Activated effector memory CD4-positive, alpha-beta T cell treated with anti-CD3 and anti-CD28 coated beads, Interleukin-2, amount 50 U/mL, for 16 hours (primary cell): Measurements from ENCODE around the gene FOXK1.
"Not testable (repeated sequence)": the region's sequence is repeated elsewhere in the genome, so short reads cannot be mapped to it uniquely, and the experiment has no call there.

Experiments used
- DNase-seq: peaks from one replicate; pipeline ENCODE4 v3.0.0-alpha.2; 2020

Gene FOXK1

DNA sequence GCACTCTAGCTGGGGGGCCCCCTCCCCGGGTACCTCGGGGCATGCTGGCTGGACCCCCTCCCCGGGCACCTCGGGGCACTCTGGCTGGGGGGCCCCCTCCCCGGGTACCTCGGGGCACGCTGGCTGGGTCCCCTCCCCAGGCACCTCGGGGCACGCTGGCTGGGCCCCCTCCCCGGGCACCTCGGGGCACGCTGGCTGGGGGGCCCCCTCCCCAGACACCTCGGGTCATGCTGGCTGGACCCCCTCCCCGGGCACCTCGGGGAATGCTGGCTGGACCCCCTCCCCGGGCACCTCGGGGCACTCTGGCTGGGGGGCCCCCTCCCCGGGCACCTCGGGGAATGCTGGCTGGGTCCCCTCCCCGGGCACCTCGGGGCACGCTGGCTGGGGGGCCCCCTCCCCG lies 120.5 kb downstream of the FOXK1 start:
- not testable (repeated sequence) for DNase-seq

DNA sequence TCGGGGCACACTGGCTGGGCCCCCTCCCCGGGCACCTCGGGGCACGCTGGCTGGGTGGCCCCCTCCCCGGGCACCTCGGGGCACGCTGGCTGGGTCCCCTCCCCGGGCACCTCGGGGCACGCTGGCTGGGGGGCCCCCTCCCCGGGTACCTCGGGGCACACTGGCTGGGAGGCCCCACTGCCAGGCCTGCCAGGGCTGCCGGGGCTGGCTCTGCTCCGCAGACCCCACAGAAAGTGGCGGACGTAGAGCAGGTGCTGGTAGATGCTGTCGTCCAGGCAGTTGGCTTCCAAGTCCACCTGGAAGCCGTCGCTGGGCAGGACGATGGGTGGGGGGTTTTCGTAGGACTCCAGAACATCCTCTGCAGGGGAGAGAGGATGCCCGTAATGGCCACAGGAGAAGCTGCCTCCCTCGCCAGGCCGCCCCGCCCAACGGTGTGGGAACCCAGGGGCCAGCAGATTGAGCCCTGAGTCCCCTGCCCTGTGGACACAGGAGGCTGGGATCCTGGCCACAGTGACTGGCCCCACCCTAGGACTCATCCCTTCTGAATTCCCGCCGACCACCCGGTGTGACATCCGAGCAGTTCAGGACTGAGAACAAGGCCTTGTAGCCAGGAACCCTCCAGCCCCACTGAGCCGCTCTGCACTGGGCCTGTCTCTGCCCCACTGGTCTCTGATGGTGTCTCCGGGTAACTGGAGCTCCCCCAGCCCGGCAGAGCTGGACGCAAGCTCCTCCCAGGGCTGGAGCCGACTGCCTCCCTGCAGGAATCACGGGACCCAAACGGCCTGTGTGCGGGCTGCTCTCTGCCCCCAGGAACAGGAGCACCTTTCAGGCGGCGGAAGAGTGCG lies 121.5 kb downstream of the FOXK1 start:
- no peak for DNase-seq

DNA sequence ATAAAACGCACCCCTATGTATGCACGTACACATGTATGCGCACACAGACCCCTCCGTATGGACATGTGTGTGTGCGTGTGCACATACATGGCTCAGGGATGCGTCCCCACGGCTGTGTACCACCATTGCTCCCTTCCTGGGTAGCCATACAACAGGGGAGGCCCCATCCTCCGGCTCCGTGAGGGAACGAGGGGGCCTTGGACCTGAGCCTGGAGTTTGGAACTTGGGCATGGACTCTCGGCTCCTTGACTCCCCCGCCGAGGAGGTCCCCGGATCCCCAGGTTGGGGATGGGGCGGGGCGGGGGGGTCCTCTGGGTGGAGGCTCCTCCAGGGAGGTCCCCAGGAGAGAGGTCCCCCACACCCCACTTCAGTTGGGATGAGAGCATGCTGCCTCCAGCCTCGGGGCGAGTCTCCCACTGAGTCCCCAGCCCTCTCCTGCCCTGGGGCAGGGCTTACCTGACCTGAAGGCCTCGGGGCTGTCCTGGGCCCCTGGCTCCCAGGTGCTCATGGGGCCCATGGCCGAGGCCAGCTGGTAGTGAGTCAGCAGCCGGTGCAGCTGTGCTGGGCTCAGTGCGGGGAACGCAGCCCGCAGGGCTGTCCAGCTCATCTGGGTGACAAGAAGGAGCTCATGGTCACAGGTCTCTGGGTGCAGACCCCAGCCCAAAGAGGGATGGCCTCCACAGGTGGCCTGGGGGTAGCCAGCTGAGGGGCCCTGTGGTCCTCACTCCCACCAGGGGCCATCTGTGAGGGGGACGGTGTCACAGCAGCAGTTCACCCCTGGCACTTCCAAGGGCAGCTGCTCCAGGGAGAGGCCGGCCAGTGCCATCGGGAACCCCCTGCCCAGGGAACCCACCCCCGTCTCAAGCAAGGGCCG lies 123.3 kb downstream of the FOXK1 start:
- no peak for DNase-seq

DNA sequence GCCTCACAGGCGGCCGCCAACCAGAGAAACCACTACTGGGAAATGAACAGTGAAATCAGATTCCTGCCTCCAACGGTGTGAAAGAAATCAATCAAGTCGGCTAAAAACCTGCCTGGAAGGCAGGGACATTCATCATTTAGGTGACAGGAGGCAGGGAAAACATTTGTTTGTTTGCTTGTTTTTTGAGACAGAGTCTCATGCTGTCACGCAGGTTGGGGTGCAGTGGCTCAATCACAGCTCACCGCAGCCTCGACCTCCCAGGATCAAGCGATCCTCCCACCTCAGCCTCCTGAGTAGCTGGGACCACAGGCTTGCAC lies 123.8 kb downstream of the FOXK1 start:
- DNase-seq: no peak

DNA sequence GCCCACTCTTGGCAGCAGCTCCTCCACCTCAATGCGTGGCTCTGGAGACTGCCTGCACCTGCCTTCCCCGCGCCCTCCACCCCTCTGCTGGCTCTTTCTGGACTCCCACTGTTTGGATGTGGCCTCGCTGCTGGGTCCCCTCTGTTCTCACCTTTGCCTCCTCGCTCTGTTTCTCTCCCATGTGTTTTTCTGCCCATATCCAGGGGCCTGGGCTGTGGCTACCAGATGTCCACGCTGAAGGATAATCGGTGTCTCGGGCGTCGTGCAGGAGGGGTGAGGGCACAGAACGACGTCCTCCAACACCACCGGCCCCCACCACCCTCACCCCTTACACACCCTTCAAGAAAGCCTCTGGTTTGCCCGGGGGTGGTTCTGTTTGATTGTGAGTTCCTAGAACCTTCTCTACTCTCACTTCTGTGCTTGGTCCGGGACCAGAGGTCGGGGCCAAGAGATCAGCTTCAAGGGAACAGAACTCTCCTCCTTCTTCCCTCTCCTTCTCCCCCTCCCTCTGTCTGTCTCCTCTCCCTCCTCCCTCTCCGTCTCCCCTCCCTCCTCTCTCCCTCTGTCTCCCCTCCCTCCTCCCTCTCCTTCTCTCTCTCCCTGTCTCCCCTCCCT lies 125.0 kb downstream of the FOXK1 start:
- no peak for DNase-seq

DNA sequence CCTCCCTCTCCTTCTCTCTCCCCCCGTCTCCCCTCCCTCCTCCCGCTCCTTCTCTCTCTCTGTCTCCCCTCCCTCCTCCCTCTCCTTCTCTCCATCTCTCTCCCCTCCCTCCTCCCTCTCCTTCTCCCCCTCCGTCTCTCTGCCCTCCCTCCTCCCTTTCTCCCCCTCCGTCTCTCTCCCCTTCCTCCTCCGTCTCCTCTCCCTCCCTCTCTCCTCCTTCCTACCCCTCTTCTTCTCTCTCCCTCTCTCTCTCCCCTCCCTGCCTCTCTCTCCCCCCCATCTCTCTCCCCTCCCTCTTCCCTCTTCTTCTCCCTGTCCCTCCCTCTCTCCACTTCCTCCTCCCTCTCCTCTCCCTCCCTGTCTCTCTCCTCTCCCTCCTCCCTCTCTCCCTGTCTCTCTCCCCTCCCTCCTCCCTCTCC lies 125.5 kb downstream of the FOXK1 start:
- DNase-seq: no peak

DNA sequence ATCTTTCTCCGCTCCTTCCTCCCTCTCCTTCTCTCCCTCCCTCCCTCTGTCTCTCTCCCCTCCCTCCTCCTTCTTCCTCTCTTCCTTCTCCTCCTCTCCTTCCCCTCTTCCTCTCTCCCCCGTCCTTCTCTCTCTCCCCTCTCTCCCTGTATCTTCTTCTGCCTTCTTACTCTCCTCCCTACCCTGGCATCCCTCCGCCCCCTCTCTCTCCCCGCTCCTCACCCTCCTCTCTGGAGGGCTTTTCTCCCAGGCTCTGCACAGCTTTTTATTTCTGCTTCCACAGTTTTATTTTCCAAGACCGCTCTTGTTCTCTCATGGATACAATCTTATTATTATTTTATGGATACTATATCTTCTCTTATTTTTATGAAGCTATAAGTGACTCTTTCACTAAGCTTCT lies 125.9 kb downstream of the FOXK1 start:
- no peak for DNase-seq

DNA sequence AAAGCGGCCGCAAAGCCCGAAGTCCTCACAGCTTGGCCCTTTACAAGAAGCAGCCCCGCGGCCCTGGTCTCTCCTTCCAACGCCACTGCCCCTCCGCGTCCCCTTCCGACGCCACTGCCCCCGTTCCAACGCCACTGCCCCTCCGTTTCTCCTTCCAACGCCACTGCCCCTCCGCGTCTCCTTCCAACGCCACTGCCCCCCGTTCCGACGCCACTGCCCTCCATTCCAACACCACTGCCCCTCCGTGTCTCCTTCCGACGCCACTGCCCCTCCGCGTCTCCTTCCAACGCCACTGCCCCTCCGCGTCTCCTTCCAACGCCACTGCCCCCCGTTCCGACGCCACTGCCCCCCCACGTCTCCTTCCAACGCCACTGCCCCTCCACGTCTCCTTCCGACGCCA lies 126.5 kb downstream of the FOXK1 start:
- DNase-seq: no peak

DNA sequence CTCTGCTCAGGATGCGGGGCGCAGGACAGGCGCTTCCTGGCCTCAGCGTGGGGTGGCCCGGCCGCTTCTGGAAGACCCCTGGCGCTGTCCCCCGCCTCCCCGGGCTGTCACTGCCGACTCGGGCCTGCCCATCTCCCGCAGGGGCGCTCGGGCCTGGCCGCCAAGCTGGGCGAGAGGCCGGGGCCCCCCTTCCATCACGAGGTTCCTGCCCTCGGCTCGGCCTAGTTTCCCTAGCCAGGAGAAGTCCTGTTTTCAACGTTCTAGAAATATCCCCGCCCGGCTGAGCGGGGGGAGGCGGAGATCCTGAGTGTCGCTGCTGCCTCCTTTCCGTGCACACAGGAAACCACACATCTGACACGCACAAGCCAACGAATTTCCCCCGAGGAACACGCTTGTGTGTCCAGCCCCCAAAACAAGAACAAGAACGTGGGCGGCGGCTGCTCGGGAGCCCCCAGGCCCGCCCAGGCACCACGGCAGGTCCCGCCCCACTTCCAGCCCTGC lies 127.0 kb downstream of the FOXK1 start:
- peak; percentile 73 for DNase-seq

DNA sequence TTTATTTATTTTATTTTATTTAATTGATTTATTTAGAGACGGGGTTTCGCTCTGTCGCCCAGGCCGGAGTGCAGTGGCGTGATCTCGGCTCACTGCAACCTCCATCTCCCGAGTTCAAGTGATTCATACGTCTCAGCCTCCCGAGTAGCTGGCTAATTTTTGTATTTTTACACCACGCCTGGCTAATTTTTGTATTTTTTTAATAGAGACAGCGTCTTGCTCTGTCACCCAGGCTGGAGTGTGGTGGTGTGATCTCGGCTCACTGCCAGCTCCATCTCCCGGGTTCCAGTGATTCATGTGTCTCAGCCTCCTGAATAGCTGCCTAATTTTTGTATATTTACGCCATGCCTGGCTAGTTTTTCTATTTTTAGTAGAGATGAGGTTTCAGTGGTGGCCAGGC lies 127.6 kb downstream of the FOXK1 start:
- DNase-seq: no peak

DNA sequence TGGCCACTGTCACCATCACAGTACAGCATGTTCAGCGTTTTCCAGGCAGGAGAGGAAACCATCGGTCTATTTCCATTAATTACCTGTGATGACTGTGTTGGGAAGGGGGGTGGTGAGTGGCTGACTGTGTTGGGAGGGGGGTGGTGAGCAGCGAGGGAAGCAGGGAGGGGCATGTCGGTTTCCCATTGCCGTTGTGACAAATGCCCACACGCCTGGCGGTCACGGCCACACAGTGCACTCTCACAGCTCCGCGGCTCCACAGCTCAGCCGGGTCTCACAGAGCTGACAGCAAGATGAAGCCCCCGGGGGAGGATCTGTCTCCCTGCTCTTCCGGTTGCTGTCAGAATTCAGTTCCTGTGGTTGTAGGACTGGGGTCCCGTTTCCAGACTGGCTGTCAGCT lies 132.3 kb downstream of the FOXK1 start:
- DNase-seq: no peak

DNA sequence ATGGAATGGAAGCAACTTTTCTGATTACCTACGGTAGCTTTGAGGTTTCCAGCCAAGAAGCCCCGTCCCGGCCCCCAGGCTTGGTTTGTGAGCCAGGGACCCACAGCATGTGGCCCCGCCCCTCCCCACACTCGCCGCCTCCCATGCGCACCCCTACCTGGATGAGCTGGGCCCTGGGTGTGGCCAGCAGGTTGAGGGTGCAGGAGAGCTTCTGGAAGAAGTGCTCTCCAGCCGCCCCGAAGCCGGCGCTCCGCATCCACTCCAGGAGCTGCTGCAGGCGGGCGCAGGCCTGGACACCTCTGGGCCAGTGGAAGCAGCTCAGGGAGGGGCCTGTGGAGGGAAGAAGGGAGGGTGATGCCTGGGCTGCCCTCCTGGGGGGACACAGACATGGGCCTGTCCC lies 133.0 kb downstream of the FOXK1 start:
- no peak for DNase-seq

DNA sequence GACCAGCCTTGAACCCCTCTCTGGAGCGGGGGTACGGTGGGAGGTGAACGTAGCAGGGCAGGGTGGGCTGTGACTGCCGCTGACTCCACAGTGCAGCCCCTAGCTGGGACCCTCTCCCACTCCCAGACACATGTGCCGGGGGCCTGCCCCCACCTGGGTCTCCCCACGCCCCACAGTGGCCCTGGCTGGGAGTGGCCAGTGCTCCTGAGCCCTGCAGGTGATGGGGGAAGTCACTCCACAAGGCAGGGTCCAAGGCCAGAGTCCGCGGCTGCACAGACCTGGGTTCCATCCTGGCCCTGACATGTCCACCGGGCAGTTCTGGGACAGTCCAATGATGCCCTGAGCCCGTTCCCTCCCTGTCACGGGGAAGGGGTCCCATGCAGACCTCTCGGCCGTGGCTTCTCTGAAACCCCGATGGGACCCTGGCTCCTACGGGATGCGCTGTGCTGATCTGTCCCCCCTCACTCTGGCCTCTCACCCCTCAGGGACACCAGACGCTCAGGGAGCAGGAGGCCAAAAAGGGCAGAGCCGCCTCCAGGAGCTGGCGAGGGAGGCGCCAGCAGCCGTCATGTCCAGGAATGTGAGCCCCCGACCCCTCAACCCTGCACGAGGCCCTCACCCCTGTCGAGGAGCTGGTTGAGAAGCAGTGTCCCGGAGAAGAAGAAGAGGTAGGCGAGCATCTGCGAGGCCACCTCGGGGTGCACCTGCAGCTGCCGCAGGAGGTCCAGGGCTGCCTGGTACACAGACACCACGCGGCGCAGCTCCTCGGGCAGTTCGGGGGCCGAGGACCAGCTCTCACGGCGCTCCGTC lies 133.7 kb downstream of the FOXK1 start:
- no peak for DNase-seq

DNA sequence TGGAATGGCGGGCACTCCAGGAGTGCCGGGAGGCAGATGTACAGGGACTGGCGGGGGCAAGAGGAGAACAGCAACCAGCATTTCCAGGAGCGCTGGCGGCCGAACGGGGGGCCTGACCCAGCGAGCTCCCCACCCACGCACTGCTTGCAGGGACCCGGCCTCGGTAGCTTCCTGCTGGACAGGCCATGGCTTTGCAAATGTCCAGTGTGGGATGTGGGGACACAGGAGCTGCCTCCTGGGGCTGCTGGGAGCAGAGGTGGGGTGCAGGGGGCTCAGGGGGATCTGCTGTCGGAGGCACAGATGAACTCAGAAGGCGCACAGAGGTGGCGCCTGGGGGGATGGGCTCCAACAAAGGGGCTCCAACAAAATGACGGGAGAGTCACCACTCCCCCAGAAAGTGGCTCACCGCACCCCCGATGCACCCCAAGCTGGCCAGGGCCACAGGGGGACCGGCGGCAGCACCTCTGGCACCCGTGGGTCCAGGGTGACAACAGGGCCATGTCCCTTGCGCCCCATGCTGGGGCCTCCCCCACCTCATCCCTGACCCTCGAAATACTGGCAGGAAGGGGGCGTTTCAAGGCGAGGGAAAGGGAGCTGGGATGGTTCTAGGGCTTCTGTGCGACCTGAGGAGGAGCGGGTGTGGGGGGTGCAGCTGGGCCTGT lies 134.5 kb downstream of the FOXK1 start:
- no peak for DNase-seq

DNA sequence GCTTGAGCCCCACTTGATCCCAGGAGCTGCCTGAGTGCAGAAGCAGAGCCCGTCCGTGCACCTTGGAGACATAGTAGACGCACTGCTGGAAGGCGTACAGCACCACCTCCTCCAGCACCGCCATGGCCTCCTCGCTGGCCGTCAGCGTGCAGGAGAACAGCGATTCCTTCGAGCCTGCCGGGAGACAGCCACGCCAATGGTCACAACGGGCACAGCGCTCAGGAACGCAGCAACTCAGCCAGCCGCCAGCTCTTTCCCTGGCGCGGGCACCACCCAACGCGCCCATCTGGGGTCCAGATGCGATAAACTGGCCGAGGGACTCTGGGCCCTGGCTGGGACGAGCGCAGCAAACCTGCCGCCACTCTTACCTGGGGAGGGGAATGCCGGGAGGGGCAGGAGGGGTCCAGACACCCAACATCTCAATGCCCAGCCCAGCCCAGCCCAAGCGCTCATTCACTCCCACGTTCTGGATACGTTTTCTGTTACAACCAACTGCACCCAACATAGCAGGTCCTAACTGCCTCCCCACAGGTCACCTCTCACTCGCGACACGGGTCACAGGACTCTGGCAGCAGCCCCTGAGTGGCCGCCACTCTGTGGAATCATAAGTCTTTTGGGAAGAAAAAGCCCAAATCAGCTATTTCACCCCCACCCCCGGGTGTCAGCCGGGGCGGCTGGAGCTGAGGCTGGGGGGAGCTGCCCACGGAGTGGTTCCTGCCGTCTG lies 135.2 kb downstream of the FOXK1 start:
- no peak for DNase-seq

DNA sequence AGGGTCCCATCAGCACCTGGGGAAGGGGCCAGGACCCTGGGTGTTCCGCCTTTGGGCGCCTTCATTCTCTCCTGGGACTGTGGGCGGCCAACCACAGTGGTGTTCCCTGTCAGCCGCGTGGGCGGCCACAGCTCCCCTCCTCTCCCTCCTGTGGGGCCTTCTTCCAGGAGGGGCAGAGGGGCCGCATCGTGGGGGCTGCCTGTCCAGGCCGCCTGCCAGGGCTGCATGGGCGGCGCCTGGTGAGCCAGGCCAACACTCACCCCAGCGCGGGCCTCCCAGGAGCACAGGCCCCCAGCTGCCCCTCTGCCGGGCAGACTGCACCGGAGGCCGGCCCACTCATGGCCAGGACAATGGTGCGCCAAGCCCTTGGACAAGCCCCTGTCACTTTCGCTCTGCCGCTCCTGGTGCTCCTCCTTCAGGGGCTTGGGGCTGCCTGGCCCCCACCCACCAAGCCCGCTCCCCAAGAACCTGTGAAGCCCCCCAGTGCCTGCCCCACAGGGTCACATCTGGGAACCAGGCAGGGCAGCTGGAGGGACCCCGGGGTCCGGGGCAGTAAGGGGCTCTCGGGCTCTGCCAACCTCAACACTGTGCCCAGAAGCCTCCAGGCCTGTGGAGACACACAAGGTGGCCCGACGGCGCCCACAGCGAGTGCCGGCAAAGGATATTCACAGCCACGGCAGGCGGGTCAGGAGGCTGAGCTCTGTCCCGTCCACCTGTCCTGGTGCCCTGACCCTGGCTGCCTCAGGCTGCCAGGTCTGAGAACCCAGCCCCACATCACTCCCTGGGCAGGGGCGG lies 136.1 kb downstream of the FOXK1 start:
- DNase-seq: no peak

DNA sequence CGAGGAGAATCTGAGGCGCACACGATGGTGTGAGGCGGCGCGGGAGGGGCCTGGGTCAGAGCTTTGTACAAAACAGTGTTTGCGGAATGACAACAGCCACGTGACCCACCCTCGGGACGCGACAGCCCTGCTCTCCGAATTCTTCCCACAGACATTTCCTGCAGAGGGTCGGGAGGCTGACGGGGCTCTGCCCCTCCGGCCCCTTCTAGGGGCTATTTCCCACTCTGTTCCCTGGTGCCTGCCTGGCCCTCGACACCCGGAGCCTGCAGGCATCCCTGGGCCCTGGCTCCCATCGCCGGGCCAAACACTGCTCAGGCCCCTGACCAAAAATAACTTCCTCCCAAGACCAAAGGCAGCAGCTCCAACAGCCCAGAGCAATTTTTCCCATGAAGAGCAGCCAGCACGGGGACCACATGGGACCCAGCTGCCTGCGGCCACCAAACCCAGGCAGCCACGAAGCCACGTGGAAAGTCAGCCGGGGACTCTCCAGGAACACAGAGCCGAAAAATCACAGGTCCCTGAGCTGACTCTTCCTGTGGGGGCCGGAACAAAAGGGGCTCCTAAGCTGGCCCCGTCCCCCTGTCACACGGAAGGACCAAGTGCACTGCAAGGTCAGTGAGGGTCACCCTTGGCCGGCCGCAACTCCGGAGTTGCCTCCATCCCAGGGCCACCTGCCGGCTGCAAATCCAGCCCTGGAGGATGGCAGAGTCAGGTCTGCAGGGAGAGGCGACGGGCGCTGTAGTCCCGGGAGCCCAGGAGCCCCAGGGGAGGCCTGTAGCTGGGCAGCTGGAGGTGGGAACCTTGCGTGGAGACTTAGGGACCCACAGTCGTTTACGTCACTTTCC lies 137.7 kb downstream of the FOXK1 start:
- DNase-seq: no peak

DNA sequence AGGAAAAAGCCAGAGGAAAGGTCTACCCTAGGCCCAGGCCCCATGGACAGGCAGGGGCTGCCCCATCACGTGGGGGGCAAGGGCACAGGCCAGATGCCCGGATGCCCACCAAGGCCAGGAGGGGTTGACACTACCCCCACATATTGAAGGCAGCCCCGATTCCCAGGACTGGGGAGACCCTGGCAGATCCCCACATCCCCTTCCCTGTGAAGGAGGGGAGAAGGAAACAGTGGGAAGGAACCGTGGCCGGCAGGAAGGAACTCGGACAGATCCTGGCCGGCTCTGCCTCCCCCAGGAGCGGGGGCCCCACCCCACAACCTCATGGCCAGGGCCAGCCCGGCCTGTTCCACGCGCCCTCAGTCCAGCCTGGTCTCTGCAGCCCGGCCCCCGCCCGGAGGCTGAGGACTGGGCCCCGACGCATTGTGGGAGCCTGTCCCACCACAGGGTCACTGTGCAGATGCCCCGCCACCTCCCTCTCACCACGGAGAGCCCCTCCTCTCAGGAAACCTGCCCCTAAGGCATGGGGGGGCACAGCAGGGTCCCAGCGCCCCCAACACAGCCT lies 138.4 kb downstream of the FOXK1 start:
- DNase-seq: no peak
